HG03378 (cell line): Measurements from ENCODE around the gene NUP153.
"Not testable (repeated sequence)": the region's sequence is repeated elsewhere in the genome, so short reads cannot be mapped to it uniquely, and the experiment has no call there.

Source experiments
- ATAC-seq: cut with Tn5 transposase; IDR thresholded peaks from one replicate; pipeline ENCODE4 v1.9.1; 2021; ENCODE audit warnings: mild to moderate bottlenecking, moderate library complexity; ENCODE audit not compliant: unreplicated experiment

The NUP153 gene

GRCh38 chr6:17714879-17715851, 8.4 kb upstream of the NUP153 start:
- ATAC-seq: peak; percentile 85

DNA sequence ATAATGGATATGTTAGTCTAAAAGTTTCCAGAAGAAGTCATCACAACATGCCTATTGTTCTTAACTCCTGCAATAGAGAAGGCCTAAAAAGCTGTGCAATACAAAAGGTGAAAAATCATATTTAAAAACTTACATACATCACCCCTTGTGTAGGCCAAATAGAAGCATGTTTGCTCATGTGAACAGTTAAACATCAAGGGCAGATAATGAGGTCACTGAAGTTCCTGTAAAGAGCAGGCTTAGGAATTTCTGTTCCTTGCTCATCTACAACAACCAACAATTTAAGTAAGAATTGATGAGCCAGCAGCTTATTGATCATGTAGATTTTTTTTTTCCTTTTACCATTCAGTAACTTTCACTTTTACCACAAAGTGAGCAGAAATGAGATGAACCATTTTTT, 7.5 kb upstream of the NUP153 start:
- no peak for ATAC-seq

GRCh38 chr6:17712576-17712975, 5.9 kb upstream of the NUP153 start:
- ATAC-seq: no peak

DNA sequence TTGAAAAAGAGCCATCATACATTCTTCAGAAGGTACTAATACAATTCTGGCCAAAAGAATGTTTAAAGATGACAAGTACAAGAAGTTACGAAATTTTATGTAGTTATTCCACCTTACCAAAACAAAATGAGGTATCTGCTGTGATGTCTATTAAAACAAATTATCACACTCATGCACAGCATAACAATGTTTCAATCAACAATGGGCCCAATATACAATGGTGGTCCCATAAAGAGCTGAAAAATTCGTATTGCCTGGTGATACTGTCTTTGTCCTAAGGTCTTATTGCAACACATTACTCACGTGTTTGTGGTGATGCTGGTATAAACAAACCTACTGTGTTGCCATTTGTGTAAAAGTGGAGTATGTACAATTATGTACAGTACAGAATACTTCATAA, 3.6 kb upstream of the NUP153 start:
- no peak for ATAC-seq

GRCh38 chr6:17709476-17709875, 2.8 kb upstream of the NUP153 start:
- no peak for ATAC-seq

GRCh38 chr6:17708035-17708434, 1.3 kb upstream of the NUP153 start:
- ATAC-seq: not testable (repeated sequence)

GRCh38 chr6:17707371-17707651, 586 bp upstream of the NUP153 start:
- no peak for ATAC-seq

DNA sequence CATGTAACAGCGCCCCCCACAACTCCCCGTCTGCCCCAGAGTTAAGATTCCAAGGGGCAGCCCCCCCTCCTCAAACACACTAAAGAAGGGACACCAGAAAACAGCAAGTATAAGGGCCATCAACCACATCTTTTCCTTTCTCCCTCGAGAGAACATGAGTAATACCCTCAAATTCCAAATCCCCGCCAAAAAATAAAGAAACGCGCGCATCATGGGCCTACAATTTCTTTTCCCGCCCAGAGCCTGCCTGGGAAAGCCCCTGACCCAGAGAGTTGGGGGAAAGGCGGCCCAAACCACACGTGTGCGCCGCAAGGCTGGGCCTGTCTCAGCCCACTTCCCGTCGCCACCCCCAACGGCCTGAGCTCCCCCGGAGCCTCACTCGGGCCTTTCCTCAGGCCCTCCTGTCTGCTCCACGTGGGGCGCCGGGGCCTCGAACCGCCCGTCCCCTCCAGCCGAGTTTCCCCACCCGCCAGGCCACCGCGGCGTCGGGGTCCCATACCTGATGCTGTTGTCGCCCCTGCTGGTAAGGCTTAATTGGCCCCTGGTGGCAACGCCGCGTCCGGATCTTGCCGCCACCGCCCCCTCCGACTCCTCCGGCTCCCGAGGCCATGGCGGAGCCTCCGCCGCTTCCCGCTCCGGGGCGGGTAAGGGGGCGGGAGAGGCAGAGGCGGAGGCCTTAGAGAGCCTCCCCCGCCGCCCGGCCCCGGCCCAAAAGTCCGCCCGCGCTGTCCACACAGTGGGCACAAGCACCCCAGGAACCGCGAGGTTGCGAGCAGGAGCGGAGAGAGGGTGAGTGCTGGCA, 746 bp downstream of the NUP153 start:
- ATAC-seq: peak; percentile 50

- no peak for ATAC-seq
Observed at GRCh38 chr6:17705428-17705777, 1.3 kb downstream of the NUP153 start.

DNA sequence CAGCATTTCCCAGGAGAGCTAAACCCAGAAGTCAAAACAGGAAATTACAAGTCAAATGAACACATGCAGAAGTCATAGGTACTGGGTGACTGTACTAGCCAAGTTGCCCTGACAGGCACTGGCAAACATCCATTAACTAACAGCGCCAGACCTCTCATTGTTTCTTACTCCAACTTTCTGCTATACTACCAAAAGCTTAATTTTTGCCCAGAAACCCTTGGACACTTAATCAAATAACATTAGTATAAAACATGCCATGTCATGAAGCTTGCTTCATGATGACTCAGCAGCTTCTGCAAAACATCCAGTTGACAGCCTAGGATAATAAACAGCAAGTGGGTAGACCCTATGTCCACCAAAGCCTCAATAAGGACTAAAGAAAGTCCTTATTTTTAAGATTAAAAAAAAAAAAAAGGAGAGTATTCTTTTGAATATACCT, 3.5 kb downstream of the NUP153 start:
- no peak for ATAC-seq

DNA sequence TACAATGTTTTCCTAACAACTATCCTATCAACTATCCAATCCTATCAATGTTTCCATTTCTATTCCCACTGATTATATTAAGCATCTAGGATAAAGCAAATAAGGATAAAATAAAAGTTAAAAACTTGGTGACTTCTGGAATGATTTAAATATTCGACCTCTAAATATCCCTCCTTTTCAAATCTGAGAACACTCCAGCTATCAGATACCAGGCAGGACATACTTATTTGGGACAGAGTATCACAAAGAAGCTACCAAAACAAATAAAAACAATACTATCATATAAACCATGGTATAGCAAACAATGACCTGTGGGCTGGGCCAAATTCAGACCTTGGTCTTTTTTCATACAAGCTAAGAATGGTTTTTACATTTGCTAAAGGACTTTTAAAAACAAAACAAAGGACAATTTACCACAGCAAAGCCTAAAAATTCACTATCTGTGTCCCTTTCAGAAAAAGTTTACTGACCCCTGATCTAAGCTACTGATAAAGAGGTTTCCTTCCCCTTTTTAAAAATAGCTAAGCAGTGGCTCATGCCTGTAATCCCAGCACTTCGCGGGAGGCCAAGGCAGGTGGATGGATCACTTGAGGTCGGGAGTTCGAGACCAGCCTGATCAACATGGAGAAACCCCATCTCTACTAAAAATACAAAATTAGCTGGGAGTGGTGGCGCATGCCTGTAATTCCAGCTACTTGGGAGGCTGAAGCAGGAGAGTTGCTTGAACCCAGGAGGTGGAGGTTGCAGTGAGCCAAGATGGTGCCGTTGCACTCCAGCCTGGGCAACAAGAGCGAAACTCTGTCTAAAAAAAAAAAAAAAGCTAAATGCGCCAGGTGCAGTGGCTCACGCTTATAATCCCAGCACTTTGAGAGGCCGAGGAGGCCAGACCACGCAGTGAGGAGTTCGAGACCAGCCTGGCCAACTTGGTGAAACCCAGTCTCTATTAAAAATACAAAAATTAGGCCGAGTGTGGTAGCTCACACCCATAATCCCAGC, 6.0 kb downstream of the NUP153 start:
- no peak for ATAC-seq

- no peak for ATAC-seq
Observed at GRCh38 chr6:17691925-17692538, 14.7 kb downstream of the NUP153 start.

DNA sequence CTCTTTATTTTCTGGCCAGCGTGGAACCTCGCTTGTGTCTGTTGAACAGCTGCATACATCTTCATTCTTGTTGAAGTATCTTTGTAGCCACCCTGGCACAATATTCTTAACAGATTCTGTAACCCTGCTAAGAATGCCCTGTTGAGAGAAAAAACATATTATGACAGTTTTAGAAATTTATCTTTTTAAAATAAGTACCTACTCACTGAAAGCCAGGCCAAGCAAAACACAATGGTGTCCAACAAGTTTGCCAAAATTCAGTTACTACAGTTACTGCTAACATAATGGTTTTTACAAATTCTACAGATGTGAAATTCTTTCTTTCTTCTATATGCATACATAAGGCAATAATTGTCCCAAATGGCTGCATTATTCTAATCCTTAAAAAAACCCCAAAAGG, 18.2 kb downstream of the NUP153 start:
- ATAC-seq: no peak

DNA sequence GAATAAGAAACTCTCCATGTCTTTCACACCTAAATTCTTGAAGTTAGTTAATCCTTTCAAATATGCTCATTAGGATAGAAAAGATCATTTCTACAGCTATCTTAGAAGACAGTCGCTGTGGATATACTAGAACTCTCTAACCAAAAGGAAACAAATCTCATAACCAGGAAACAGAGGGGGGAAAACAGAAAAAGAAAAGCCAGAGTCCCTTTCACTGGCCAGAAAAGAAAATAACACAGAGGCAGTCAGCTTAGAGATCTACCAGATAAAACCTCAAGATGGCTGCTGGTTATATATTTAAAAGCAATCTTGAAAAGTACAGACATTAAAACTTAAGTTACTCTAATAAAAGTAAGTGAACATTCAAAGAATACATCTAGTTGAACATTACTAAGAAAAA, 19.6 kb downstream of the NUP153 start:
- ATAC-seq: no peak

DNA sequence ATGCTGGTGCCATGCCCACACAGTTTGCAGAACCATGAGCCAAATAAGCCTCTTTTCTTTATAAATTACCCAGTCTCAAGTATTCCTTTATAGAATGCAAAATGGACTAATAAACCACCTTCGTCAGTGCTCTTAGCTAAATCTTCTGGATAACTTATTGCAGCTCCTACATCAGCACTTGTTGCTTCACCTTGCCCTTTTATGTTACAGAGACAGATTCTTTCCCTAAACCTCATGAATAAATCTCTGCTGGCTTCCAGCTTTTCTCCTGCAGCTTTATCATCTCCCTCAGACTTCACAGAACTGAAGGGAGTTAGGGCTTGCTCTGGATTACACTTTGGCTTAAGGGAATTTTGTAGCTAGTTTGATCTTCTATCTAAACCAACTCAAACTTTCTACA, 22.6 kb downstream of the NUP153 start:
- no peak for ATAC-seq

DNA sequence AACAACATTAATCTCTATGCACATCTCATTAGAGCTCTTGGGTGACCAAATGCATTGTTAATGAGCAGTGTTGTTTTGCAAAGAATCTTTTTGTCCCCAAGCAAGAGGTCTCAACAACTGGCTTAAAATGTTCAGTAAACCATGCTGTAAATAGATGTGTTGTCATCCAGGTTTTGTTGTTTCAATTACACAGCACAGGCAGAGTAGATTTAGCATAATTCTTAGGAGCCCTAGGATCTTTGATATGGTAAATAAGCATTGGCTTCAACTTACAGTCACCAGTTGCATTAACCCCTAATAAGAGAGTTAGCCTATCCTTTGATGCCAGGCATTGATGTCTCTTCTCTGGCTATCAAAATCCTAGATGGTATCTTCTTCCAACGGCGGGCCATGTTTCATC, 23.3 kb downstream of the NUP153 start:
- no peak for ATAC-seq

GRCh38 chr6:17679726-17680125, 27.0 kb downstream of the NUP153 start:
- no peak for ATAC-seq

DNA sequence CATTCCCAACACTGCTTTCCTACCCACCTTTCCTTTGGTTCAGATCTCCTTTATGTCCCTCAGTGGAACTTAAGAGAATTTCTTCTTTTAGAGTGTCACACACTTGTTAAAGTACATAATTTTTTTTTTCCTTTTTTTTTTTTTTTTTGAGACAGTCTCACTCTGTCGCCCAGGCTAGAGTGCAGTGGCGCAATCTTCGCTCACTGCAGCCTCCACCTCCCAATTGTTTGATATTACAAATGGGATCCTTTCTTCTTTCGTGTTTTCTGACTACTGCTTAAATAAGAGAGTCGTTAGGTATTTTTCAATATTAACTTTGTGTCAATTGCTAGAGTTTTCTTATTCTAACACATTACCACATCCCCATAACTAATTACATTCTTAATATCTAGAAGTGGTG, 29.1 kb downstream of the NUP153 start:
- ATAC-seq: no peak

DNA sequence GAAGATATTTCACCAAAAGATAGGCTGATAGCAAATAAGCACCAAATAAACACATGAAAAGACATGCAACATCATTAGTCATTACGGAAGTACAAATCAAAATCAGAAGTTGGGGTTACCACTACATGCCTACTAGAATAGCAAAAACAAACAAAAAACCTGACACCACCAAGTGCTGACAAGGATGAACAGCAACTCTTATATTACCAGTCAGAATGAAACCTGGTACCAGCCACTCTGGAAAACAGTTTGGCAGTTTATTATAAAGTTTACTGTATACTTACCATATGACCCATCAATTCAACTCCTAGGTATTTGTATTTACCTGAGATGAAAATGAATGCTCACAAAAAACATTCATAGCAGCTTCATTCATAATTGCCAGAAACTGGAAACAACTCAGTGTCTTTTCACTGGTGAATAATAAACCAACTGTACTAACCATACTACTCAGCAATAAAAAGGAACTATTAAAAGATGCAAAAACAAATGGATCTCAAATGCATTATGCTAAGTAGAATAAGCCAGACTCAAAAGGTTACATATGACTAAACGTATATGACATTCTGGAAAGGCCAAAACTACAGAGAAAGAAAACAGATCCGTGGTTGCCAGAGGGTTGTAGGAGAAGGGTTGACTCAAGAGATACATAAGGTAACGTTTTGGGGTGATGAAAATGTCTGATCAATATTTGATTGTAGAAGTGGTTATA, 33.0 kb downstream of the NUP153 start:
- peak; percentile 54 for ATAC-seq
